GM12801 (cell line): Measurements from ENCODE around the gene ELF1.

Experiments used
- TF ChIP-seq, protein P1 (sequence below): IDR thresholded peaks from one replicate; pipeline ENCODE4 v1.5.1; 2011; ENCODE audit warnings: control low read depth; ENCODE audit not compliant: insufficient read length; ENCODE audit errors: extremely low read depth

The ELF1 gene

DNA sequence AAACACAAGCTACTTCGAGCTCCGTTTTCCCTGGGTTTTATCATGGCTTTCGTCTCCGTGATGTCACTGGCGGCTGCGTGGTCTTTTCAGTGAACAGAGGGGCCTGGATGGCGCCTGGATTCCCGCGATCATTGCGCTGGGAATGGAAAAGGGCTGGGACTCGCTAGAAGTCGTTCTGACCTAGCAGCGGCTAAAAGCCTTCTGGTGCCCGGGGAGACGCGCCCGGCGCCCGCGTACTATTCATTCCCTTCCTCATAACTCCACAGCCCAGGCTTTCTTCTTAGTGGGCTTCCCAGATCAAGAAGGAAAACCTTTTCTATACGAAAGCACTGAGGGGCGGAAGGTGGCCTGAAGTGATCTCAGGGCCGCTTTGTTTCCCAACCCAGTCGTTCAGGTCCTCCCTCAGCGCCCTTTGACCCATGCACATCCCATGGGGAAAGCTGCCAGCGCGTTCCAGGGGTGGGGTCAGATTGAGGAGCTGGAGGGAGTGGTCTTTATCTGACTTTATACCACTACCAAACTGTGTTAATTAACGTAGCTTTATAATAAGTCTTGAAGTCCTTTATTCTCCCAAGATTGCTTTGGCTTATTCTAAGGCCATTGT is 96.6 kb downstream of the ELF1 start:
- TF ChIP-seq, protein P1, sequence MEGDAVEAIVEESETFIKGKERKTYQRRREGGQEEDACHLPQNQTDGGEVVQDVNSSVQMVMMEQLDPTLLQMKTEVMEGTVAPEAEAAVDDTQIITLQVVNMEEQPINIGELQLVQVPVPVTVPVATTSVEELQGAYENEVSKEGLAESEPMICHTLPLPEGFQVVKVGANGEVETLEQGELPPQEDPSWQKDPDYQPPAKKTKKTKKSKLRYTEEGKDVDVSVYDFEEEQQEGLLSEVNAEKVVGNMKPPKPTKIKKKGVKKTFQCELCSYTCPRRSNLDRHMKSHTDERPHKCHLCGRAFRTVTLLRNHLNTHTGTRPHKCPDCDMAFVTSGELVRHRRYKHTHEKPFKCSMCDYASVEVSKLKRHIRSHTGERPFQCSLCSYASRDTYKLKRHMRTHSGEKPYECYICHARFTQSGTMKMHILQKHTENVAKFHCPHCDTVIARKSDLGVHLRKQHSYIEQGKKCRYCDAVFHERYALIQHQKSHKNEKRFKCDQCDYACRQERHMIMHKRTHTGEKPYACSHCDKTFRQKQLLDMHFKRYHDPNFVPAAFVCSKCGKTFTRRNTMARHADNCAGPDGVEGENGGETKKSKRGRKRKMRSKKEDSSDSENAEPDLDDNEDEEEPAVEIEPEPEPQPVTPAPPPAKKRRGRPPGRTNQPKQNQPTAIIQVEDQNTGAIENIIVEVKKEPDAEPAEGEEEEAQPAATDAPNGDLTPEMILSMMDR = no peak

DNA sequence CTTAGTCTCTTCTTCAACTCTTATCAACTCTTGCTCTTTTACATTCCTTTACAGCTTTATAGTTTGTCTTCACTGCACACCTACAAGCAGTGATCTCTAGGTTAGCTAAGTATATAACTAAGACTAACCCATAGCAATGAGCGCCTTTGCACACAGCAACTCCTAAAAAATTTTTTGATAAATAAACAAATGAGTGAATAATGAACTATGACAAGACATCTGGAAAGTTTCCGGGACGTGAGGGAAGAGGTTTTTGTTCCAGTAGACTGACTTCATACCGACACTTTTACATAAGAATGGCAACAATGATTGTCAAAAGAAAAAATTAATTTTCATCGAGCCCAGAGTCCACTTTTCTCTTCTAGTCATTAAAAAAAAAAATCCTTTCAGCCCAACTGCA is 98.3 kb downstream of the ELF1 start:
- TF ChIP-seq, protein P1 = no peak

DNA sequence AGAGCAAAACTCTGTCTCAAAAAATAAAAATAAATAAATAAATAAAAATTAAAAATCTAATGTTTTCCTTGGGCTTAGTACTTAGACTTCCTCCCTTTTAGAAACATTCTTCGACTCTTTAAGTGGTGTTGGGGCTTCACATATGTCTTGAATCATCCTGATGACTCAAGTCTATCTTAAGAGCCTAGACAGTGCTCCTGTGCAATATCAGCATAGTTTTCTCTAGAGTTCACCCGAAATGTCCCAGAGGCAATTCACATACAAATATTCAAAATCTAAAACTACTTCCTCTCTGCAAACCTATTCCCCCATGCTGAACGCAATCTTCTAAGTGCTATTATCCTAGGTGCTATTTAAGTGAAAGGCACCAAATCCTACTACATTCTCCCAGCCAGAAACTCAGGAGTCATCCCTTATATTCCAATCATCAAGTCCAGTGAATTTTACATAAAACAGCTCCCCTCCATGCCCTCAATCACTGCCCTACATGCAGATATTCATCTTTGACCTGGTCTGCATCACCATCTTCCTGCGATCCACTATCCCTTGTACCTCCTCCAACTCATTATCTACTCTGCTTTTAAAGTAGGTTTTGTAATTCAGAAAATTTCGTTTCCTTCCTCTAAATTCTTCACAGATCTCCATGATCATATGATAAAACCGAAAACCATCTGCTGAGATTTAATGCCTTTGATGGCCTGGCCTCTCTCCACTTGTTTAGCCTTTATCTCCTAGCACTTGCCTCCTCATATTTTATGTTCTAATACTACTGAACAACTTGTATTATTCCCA is 102.7 kb downstream of the ELF1 start:
- TF ChIP-seq, protein P1 = no peak

DNA sequence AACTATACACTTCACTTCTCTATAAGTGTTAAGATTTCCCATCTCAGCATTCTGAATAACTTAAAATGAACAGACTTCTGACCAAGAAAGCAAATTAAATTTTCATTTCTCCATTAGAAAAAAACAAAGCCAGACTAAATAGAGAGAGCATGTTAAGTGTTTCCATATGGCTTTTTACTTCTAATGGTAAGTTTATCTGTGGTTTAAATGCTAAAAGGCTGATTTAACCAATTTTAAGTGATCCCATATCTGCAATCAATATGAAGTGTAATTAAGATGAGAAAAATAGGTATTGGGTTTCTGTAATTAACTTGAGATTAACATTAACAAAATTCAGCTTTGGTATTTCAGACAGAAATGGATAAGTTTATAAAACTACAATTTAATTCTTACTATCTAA is 107.8 kb downstream of the ELF1 start:
- TF ChIP-seq, protein P1 = no peak

DNA sequence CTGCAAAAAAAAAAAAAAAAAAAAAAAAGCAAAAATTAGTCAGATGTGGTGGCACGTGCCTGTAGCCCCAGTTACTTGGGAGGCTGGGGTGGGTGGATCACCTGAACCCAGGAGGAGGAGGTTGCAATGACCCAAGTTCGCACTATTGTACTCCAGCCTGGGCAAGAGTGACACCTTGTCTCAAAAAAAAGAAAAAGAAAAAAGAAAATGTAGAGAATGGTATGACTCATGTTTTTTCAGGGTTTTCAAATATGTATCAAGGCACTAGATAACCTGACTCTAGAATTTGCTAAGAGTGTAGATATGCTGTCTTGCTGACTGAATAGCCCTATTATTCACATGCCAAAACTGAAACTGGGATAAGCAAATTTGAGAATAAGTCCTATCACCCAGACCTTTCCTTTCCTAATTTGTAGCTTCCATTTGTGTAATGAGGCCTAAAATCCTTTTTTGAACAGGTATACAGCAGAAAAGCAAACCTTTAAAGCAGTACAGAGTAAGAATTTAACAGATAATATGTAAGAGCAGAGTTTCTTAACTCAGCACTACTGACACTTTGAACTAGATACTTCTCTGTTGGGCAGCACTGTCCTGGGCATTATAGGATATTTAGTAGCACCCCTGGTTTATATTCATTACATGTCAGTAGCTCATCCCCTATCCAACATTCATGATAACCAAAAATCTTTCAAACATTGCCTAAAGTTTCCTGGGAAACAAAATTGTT is 108.6 kb downstream of the ELF1 start:
- TF ChIP-seq, protein P1 = no peak

DNA sequence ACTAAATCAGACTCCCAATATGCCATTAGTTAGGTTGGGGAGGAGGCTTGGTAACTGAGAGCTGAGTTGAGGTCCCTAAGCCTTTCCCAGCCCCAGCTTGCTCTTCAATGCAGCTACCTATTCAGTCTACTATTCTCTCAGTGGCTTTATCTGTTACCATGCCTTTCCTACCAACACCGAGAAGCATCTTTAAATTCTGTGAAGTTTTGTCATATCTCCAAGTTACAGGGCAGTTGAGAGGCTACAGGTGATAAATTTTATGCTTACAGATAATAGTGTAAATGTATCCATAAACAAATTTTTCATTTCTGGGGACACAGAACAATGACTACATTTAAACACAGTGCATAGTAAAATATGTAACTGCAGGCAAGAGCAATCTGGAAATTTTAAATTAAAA is 110.6 kb downstream of the ELF1 start:
- TF ChIP-seq, protein P1 = no peak

DNA sequence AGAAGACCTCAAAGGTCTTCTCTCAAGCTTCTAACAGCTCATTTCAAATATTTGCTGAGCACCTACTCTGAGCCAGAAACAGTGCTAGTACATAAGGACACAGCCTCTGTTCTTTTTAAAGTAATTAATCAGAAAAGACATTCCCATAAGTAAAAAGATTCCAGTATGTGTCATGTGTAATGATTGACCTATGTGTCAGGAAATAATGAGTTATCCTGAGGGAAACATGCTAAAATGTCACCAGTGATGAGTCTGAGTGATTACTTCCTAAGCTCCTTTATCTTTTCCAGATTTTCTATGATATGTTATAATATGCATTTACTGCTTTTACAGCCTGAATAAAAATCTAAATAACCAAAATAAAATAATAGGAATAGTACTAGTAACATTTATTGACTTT is 122.1 kb downstream of the ELF1 start:
- TF ChIP-seq, protein P1 = no peak
